ENCODE data around the gene DLGAP1. TPM values are rescaled to one million over a fixed set of nuclear protein-coding genes. Genes with fewer than 3 reads are reported as not detected.

The DLGAP1 gene
- total and polyA plus RNA-seq, 2 of the 13 experiments (the other 11 are each of a cell fraction or from before 2014, with no cell fraction given): 0.01 TPM; not detected in 1

- Histone ChIP-seq H2AFZ (ENCODE audit: low read length) (no peak overlapping the region), H3K9me3 (ENCODE audit: low read length) (no peaks in the 10 kb centered on the region), H3K9ac (ENCODE audit: insufficient read depth, low read depth, low read length) (no peak overlapping the region), H3K4me3 (replicated peaks in 1 of 3; ENCODE audit: insufficient read depth in 1 of 3, low read depth in 2 of 3, low read length in 3 of 3) (no peak overlapping the region), H3K79me2 (ENCODE audit: insufficient read depth, low read length) (no peaks in the 10 kb centered on the region), H3K4me2 (ENCODE audit: low read depth, low read length) (no peak overlapping the region), H3K27ac (ENCODE audit: extremely low read length, insufficient read depth, low read length) (no peak overlapping the region), H3K27me3 (ENCODE audit: control insufficient read depth in 1 of 2, insufficient read depth in 2 of 2, low read length in 2 of 2) (peaks cover 0 to 2% of the 10 kb centered on the region in 2 experiments; a peak in 2 of 5 replicates), H3K36me3 (replicated peaks in 1 of 2; ENCODE audit: control insufficient read depth in 1 of 2, insufficient read depth in 2 of 2, low read length in 2 of 2) (no peaks in the 10 kb centered on the region), H4K20me1 (ENCODE audit: insufficient read depth, low read length) (no peaks in the 10 kb centered on the region), H3K4me1 (ENCODE audit: insufficient read depth, low read length) (no peaks in the 10 kb centered on the region)
- intact Hi-C loops (cut with micrococcal nuclease; ENCODE audit: unreplicated experiment): loop anchor here (10.0 kb wide), 1 partner anchor 380 kb away; no protein-coding TSS in a partner anchor
- no peak for ATAC-seq
- 2% methylated on average over 4 of the region's 4 CpGs for WGBS (ENCODE audit: low lambda C conversion rate)
- in situ Hi-C loops (cut with HindIII; ENCODE audit: extremely low pct_ligation_motif_present, low pct_unique_long_range_greater_than_20kb): no loop called here
- BruUV-seq (replicated peaks): no TSS peak
- DNase-seq (ENCODE audit: low spot score): no peak
- CTCF ChIA-PET (ENCODE audit: low intra/inter-chr PET ratio, low total read pairs): no interaction called here
- POLR2A ChIA-PET: no interaction called here
- TF ChIP-seq FOSL2 (CRISPR knock-in tag; IDR thresholded peaks at IDR 0.05) (no peak), ATM (IDR thresholded peaks at IDR 0.05; ENCODE audit: borderline replicate concordance) (no peak), TERF1 (CRISPR knock-in tag; IDR thresholded peaks at IDR 0.05) (no peak), ZNF180 (CRISPR knock-in tag; IDR thresholded peaks at IDR 0.05; ENCODE audit: borderline replicate concordance, low read depth) (no peak), PHF5A (CRISPR knock-in tag; IDR thresholded peaks at IDR 0.05; ENCODE audit: low read depth, unreplicated experiment) (no peak), ZSCAN21 (CRISPR knock-in tag; IDR thresholded peaks at IDR 0.05; ENCODE audit: borderline replicate concordance) (no peak), ZNF639 (CRISPR knock-in tag; conservative IDR thresholded peaks at IDR 0.05) (no peak), ZNF205 (CRISPR knock-in tag; IDR thresholded peaks at IDR 0.05) (no peak), ZBTB38 (CRISPR knock-in tag; IDR thresholded peaks at IDR 0.05) (no peak), ZNF18 (CRISPR knock-in tag; IDR thresholded peaks at IDR 0.05; ENCODE audit: insufficient replicate concordance) (no peak), ZNF362 (CRISPR knock-in tag; IDR thresholded peaks at IDR 0.05; ENCODE audit: borderline replicate concordance) (no peak), ZNF263 (CRISPR knock-in tag; IDR thresholded peaks at IDR 0.05) (no peak), PHF8 (CRISPR knock-in tag; IDR thresholded peaks at IDR 0.05) (no peak), SP140L (CRISPR knock-in tag; IDR thresholded peaks at IDR 0.05; ENCODE audit: borderline replicate concordance) (no peak), TIGD3 (CRISPR knock-in tag; IDR thresholded peaks at IDR 0.05; ENCODE audit: borderline replicate concordance) (no peak), ZFP91 (CRISPR knock-in tag; IDR thresholded peaks at IDR 0.05; ENCODE audit: borderline replicate concordance) (no peak)
- no peak for FAIRE-seq
Measured at GRCh38 chr18:4394700-4395099, 60.4 kb downstream of the DLGAP1 start.

Measured in HepG2 (cell line).